SK-N-SH (cell line): ENCODE measurements around the gene BMAL2.

Source experiments
- EZH2phosphoT487 ChIP-seq: fragments of 200-600 bp; sonication (generic); IDR thresholded peaks from 2 replicates; pipeline ENCODE4 v1.6.1; 2017; ENCODE audit warnings: low read depth, mixed run types, mild to moderate bottlenecking, antibody characterized with exemption, moderate library complexity, borderline replicate concordance
- JUND ChIP-seq: IDR thresholded peaks from 2 replicates; pipeline ENCODE4 v1.4.0; 2012
- NRF1 ChIP-seq: IDR thresholded peaks from 2 replicates; pipeline ENCODE4 v1.6.1; 2012; ENCODE audit warnings: low read depth, mild to moderate bottlenecking, low read length
- PBX3 ChIP-seq: IDR thresholded peaks from 2 replicates; pipeline ENCODE4; 2012
- RAD21 ChIP-seq: IDR thresholded peaks from 2 replicates; pipeline ENCODE4 v1.6.1; 2012; ENCODE audit warnings: mild to moderate bottlenecking, low read length
- YY1 ChIP-seq: IDR thresholded peaks from 2 replicates; pipeline ENCODE4 v1.4.0; 2012; ENCODE audit warnings: low read depth, mild to moderate bottlenecking
- TF ChIP-seq, protein P1 (sequence below): fragments of 200-600 bp; sonication (generic); IDR thresholded peaks from 2 replicates; pipeline ENCODE4 v1.6.1; 2017; ENCODE audit warnings: antibody characterized with exemption, mild to moderate bottlenecking, moderate library complexity

- TF ChIP-seq, protein P1, sequence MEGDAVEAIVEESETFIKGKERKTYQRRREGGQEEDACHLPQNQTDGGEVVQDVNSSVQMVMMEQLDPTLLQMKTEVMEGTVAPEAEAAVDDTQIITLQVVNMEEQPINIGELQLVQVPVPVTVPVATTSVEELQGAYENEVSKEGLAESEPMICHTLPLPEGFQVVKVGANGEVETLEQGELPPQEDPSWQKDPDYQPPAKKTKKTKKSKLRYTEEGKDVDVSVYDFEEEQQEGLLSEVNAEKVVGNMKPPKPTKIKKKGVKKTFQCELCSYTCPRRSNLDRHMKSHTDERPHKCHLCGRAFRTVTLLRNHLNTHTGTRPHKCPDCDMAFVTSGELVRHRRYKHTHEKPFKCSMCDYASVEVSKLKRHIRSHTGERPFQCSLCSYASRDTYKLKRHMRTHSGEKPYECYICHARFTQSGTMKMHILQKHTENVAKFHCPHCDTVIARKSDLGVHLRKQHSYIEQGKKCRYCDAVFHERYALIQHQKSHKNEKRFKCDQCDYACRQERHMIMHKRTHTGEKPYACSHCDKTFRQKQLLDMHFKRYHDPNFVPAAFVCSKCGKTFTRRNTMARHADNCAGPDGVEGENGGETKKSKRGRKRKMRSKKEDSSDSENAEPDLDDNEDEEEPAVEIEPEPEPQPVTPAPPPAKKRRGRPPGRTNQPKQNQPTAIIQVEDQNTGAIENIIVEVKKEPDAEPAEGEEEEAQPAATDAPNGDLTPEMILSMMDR = no peak
- TF ChIP-seq EZH2phosphoT487 = no peak
- no peak for TF ChIP-seq NRF1
- no peak for TF ChIP-seq RAD21
- no peak for TF ChIP-seq PBX3
- no peak for TF ChIP-seq YY1
- TF ChIP-seq JUND = no peak
These were observed 33.5 kb upstream of the BMAL2 start for GRCh38 chr12:27299102-27299501.
